ENCODE data around the gene MXD4. TPM values are rescaled to one million over a fixed set of nuclear protein-coding genes. Genes with fewer than 3 reads are reported as not detected.

The MXD4 gene
- total RNA-seq, 4 donors from 2014 or later = 38.8 to 86.4 (median 59.2) TPM

GRCh38 chr4:2267841-2268240, 5.9 kb upstream of the MXD4 start:
- no peak for DNase-seq (ENCODE audit: extremely low spot score)
- intact Hi-C loops (cut with DNase I) = no loop called here
- Histone ChIP-seq H3K27ac (replicated peaks in 1 of 4) (no peak overlapping the region), H3K36me3 (peaks cover 0 to 21% (median 13%) of the 10 kb centered on the region in 4 donors), H3K27me3 (no peaks in the 10 kb centered on the region), H3K4me3 (no peak overlapping the region), H3K4me1 (peaks cover 30 to 47% (median 37%) of the 10 kb centered on the region in 4 donors), H3K9me3 (no peaks in the 10 kb centered on the region)
- WGBS = 92% methylated on average over 6 of the region's 12 CpGs
- TF ChIP-seq POLR2A (IDR thresholded peaks at IDR 0.05; ENCODE audit: low read depth) (no peak), EP300 (IDR thresholded peaks at IDR 0.05) (no peak), POLR2AphosphoS5 (IDR thresholded peaks at IDR 0.05) (no peak), CTCF (IDR thresholded peaks at IDR 0.05) (no peak)

- no peak for DNase-seq (ENCODE audit: extremely low spot score)
- no peak overlapping the region for H3K4me3 ChIP-seq
- WGBS = 94% methylated on average over 5 of the region's 18 CpGs
- no peak for TF ChIP-seq POLR2A (IDR thresholded peaks at IDR 0.05; ENCODE audit: low read depth)
- TF ChIP-seq EP300 (IDR thresholded peaks at IDR 0.05) = no peak
- no peak for TF ChIP-seq CTCF (IDR thresholded peaks at IDR 0.05)
- no peak for TF ChIP-seq POLR2AphosphoS5 (IDR thresholded peaks at IDR 0.05)
- intact Hi-C loops (cut with DNase I) = no loop called here
- H3K27me3 ChIP-seq = no peaks in the 10 kb centered on the region
- H3K4me1 ChIP-seq = peaks cover 32 to 52% (median 41%) of the 10 kb centered on the region in 4 donors
- no peak overlapping the region for H3K27ac ChIP-seq (replicated peaks in 1 of 4)
- peaks cover 0 to 17% (median 13%) of the 10 kb centered on the region in 4 donors for H3K36me3 ChIP-seq
- H3K9me3 ChIP-seq = no peaks in the 10 kb centered on the region
Measured at GRCh38 chr4:2267320-2267811, 5.5 kb upstream of the MXD4 start.

DNA sequence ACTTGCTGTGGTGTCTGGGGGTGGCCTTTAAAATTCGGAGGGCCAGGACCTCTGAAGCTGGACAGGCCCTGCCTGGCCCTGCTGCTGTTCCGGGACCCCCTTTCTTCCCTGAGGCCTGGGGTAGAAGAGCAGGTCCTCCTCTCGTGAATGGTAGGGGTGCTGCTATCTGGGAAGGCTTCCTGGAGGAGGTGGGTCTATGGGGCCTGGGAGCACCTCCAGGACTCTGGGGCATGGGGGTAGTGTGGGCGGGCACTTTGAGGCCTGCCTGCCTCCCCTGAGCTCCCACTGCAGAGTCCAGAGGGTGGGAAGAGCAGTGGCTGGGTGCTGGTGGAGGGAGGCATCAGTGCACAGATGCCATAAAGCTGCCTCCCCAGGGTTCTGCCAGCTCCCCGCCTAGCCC, 4.9 kb upstream of the MXD4 start:
- WGBS = 83% methylated on average over 3 of the region's 5 CpGs

DNA sequence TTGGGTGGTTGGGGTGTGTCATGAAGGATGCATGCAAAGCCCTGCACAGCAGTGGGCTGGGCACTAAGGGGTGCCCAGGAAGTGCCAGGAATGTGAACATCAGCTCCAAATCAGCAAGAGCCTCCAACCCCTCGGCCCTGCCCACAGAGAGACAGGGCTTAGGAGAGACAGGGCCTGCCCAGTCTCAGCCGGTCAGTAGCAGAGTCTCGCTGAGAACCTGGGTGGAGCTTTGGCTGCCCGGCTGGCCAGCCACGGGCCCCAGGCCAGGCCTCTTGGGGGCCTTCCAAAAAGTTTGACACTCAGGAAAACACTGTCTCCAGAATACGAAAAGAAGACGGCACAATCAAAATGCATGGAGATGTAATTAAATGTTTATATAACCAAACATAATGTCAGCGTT, 4.3 kb upstream of the MXD4 start:
- intact Hi-C loops (cut with DNase I) = no loop called here
- 21% methylated on average over 8 of the region's 8 CpGs for WGBS
- peaks cover 32 to 52% (median 41%) of the 10 kb centered on the region in 4 donors for H3K4me1 ChIP-seq
- DNase-seq (ENCODE audit: extremely low spot score) = no peak
- TF ChIP-seq POLR2A (IDR thresholded peaks at IDR 0.05; ENCODE audit: low read depth) (no peak), POLR2AphosphoS5 (IDR thresholded peaks at IDR 0.05) (peak in 1 of 2 donors; percentile 79), CTCF (IDR thresholded peaks at IDR 0.05) (no peak)
- no peaks in the 10 kb centered on the region for H3K9me3 ChIP-seq
- H3K27ac ChIP-seq (replicated peaks in 1 of 4) = peak overlapping the region; percentile 50 to 79 (median 61)
- H3K27me3 ChIP-seq = no peaks in the 10 kb centered on the region
- H3K4me3 ChIP-seq = peak overlapping the region in 1 of 4 donors; percentile 10
- peaks cover 0 to 12% (median 10%) of the 10 kb centered on the region in 4 donors for H3K36me3 ChIP-seq

More for the DNA sequence above, 4.9 kb upstream of the MXD4 start:
- TF ChIP-seq POLR2AphosphoS5 (IDR thresholded peaks at IDR 0.05) (no peak), CTCF (IDR thresholded peaks at IDR 0.05) (no peak), EP300 (IDR thresholded peaks at IDR 0.05) (no peak), POLR2A (IDR thresholded peaks at IDR 0.05; ENCODE audit: low read depth) (no peak)
- Histone ChIP-seq H3K4me3 (no peak overlapping the region), H3K27ac (replicated peaks in 1 of 4) (peak overlapping the region in 3 of 4 donors; percentile 50 to 79 (median 55)), H3K36me3 (peaks cover 0 to 17% (median 11%) of the 10 kb centered on the region in 4 donors), H3K4me1 (peaks cover 32 to 52% (median 41%) of the 10 kb centered on the region in 4 donors), H3K9me3 (no peaks in the 10 kb centered on the region), H3K27me3 (no peaks in the 10 kb centered on the region)
- intact Hi-C loops (cut with DNase I) = no loop called here
- DNase-seq (ENCODE audit: extremely low spot score) = no peak

Measured in esophagus muscularis mucosa (tissue), 4 donors.